GM18867 (cell line): ENCODE data around the gene ZNF275.
"Not testable (repeated sequence)": the region's sequence is repeated elsewhere in the genome, so short reads cannot be mapped to it uniquely, and the experiment has no call there.

ENCODE experiments used
- ATAC-seq: cut with Tn5 transposase; IDR thresholded peaks from one replicate; pipeline ENCODE4 v1.9.1; 2021; ENCODE audit warnings: mild to moderate bottlenecking, moderate library complexity; ENCODE audit not compliant: unreplicated experiment

ZNF275 gene

GRCh38 chrX:153333821-153334653, at the start of gene ZNF275:
ZNF275 (plus strand) TSS chrX:153334153; CDS start chrX:153336680, 2,527 bp downstream.
- ATAC-seq = peak; percentile 88

GRCh38 chrX:153285678-153286077, 48.3 kb upstream of the ZNF275 start:
- ATAC-seq = not testable (repeated sequence)

- not testable (repeated sequence) for ATAC-seq
These were observed 45.1 kb upstream of the ZNF275 start for GRCh38 chrX:153288807-153289206.

- ATAC-seq = not testable (repeated sequence)
These were observed 40.4 kb upstream of the ZNF275 start for GRCh38 chrX:153293485-153294071.

GRCh38 chrX:153297376-153297775, 36.6 kb upstream of the ZNF275 start:
- ATAC-seq = no peak

- no peak for ATAC-seq
These were observed 34.1 kb upstream of the ZNF275 start for GRCh38 chrX:153299855-153300254.

- no peak for ATAC-seq
These were observed 32.2 kb upstream of the ZNF275 start for GRCh38 chrX:153301746-153302145.

- no peak for ATAC-seq
These were observed 31.2 kb upstream of the ZNF275 start for GRCh38 chrX:153302796-153303195.

GRCh38 chrX:153303276-153304262, 30.4 kb upstream of the ZNF275 start:
- ATAC-seq = no peak

- ATAC-seq = no peak
These were observed 28.8 kb upstream of the ZNF275 start for GRCh38 chrX:153304988-153305736.

GRCh38 chrX:153305972-153306371, 28.0 kb upstream of the ZNF275 start:
- no peak for ATAC-seq

GRCh38 chrX:153306527-153307115, 27.3 kb upstream of the ZNF275 start:
- ATAC-seq = no peak

- no peak for ATAC-seq
These were observed 26.4 kb upstream of the ZNF275 start for GRCh38 chrX:153307276-153308178.

- ATAC-seq = no peak
These were observed 23.1 kb upstream of the ZNF275 start for GRCh38 chrX:153310901-153311300.

- no peak for ATAC-seq
These were observed 21.9 kb upstream of the ZNF275 start for GRCh38 chrX:153312041-153312440.

GRCh38 chrX:153312842-153313241, 21.1 kb upstream of the ZNF275 start:
- ATAC-seq = no peak

GRCh38 chrX:153317306-153317705, 16.6 kb upstream of the ZNF275 start:
- ATAC-seq = no peak

GRCh38 chrX:153317996-153318722, 15.8 kb upstream of the ZNF275 start:
- no peak for ATAC-seq
